Hepatocyte (in vitro differentiated cells): Measurements from ENCODE around the gene CDK3. TPM values are rescaled to one million over a fixed set of nuclear protein-coding genes. Genes with fewer than 3 reads are reported as not detected.

ENCODE experiments used
- DNase-seq: peaks from one replicate; pipeline ENCODE4 v3.0.0-alpha.2; 2016; ENCODE audit warnings: low spot score
- H2AFZ ChIP-seq: fragments of 200-600 bp; sonication (generic); 2 replicates; pipeline ENCODE4 v1.6.0; 2016; ENCODE audit warnings: antibody characterized with exemption, mild to moderate bottlenecking
- H3K27ac ChIP-seq: fragments of 200-600 bp; sonication (generic); 2 replicates; pipeline ENCODE4 v1.5.1; 2016; ENCODE audit warnings: mild to moderate bottlenecking
- H3K27me3 ChIP-seq: fragments of 200-600 bp; sonication (generic); 2 replicates; pipeline ENCODE4 v1.6.1; 2016
- H3K36me3 ChIP-seq: fragments of 200-600 bp; sonication (generic); replicated peaks from 2 replicates; pipeline ENCODE4 v1.5.1; 2016; ENCODE audit warnings: low read depth; ENCODE audit not compliant: insufficient read depth
- H3K4me1 ChIP-seq: fragments of 200-600 bp; sonication (generic); 2 replicates; pipeline ENCODE4 v1.5.1; 2016; ENCODE audit warnings: mild to moderate bottlenecking, moderate library complexity; ENCODE audit not compliant: insufficient read depth
- H3K4me2 ChIP-seq: fragments of 200-600 bp; sonication (generic); 2 replicates; pipeline ENCODE4 v1.6.0; 2016
- H3K4me3 ChIP-seq: fragments of 200-600 bp; sonication (generic); 2 replicates; pipeline ENCODE4 v1.5.1; 2016; ENCODE audit warnings: mild to moderate bottlenecking
- H3K79me2 ChIP-seq: fragments of 200-600 bp; sonication (generic); 2 replicates; pipeline ENCODE4 v1.6.0; 2017; ENCODE audit warnings: mild to moderate bottlenecking
- H3K9me2 ChIP-seq: fragments of 200-600 bp; sonication (generic); replicated peaks from 2 replicates; pipeline ENCODE4 v1.6.0; 2017; ENCODE audit warnings: mild to moderate bottlenecking; ENCODE audit not compliant: insufficient read depth
- H3K9me3 ChIP-seq: fragments of 200-600 bp; sonication (generic); 2 replicates; pipeline ENCODE4 v1.5.1; 2016; ENCODE audit warnings: low read depth, mild to moderate bottlenecking
- H4K20me1 ChIP-seq: fragments of 200-600 bp; sonication (generic); 2 replicates; pipeline ENCODE4 v1.6.0; 2016; ENCODE audit warnings: mild to moderate bottlenecking; ENCODE audit not compliant: insufficient read depth, poor library complexity, severe bottlenecking
- CTCF ChIP-seq: fragments of 200-600 bp; sonication (generic); IDR thresholded peaks from 2 replicates; pipeline ENCODE4 v1.5.1; 2016; ENCODE audit warnings: antibody characterized with exemption, mild to moderate bottlenecking; ENCODE audit not compliant: poor library complexity
- EZH2 ChIP-seq: fragments of 200-600 bp; sonication (generic); IDR thresholded peaks from 2 replicates; pipeline ENCODE4 v1.6.1; 2016; ENCODE audit warnings: antibody characterized with exemption, mild to moderate bottlenecking, borderline replicate concordance
- EZH2phosphoT487 ChIP-seq: fragments of 200-600 bp; sonication (generic); IDR thresholded peaks from one replicate; pipeline ENCODE4 v1.6.1; 2018; ENCODE audit warnings: antibody characterized with exemption, mild to moderate bottlenecking, low read depth, moderate library complexity; ENCODE audit not compliant: unreplicated experiment, severe bottlenecking
- WGBS: methylation state at CpG from one replicate; pipeline ENCODE4 v1.1.6; 2016; ENCODE audit warnings: low lambda C conversion rate; ENCODE audit errors: missing lambda C conversion rate; 5-methylcytosine and 5-hydroxymethylcytosine counted together
- polyA plus RNA-seq: library from polyadenylated mRNA; unstranded; fragments of >200 nt; fragmentation: Nextera tagmentation; extraction: Ambion mirVana; gene quantifications from 2 replicates; pipeline ENCODE4 v1.2.1, GENCODE V29; 2016
- total RNA-seq: library from RNA; depleted of rRNA; stranded (reverse); fragments of >200 nt; gene quantifications from 2 replicates; pipeline ENCODE4 v1.2.3, GENCODE V29; 2014

Gene CDK3
- total and polyA plus RNA-seq, 2 experiments from 2014 or later: 7.8 to 10.6 TPM

DNA sequence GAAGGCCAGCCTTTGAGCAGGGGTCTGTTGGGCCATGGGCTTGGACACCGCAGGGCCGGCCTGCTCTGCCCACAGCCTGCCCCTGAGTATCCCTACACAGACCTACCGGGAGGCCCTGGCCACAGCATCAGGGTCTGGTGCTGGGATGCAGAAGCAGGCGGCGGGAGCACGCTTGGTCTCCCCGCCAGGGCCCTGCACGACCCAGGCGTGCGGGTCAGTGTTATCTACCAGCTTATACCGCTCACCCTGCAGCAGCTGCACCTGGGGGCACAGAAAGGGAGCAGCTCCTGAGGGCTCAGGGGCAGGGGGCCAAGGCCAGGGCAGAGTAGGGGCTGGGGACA lies 17.7 kb downstream of the CDK3 start:
- 90% methylated on average over 11 of the region's 11 CpGs for WGBS
- Histone ChIP-seq H3K4me3 (no peak overlapping the region), H3K4me2 (no peak overlapping the region), H3K9me2 (no peaks in the 10 kb centered on the region), H3K27ac (no peak overlapping the region), H3K36me3 (no peaks in the 10 kb centered on the region), H3K79me2 (no peaks in the 10 kb centered on the region), H2AFZ (no peak overlapping the region), H3K4me1 (peaks cover 7% of the 10 kb centered on the region), H4K20me1 (no peaks in the 10 kb centered on the region), H3K27me3 (no peaks in the 10 kb centered on the region), H3K9me3 (no peaks in the 10 kb centered on the region)
- TF ChIP-seq EZH2phosphoT487: no peak
- TF ChIP-seq EZH2: no peak
- no peak for TF ChIP-seq CTCF
- no peak for DNase-seq

DNA sequence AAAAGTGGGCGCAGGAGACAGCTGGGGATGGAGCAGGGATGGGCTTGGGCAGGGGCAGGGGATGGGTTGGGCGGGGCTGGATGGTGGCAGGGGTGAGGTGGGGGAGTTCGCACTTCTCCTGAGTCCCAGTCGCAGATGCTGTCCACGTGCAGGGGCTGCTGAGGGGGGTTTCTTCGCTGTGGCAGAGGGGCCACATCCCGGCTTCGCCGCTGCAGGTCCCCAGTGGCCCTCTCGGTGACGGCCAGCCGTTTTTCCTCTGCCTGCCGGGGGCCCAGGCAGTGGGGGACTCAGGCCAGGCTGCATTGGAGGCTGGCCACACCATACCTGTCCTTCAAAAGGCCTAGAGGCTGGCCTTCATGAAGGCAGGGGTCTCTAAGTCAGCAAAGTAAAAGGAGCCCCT lies 18.1 kb downstream of the CDK3 start:
- H3K79me2 ChIP-seq: no peaks in the 10 kb centered on the region
- TF ChIP-seq CTCF (no peak), EZH2 (no peak), EZH2phosphoT487 (no peak)
- no peaks in the 10 kb centered on the region for H4K20me1 ChIP-seq
- peaks cover 3% of the 10 kb centered on the region for H3K4me1 ChIP-seq
- no peak overlapping the region for H3K4me2 ChIP-seq
- no peak overlapping the region for H2AFZ ChIP-seq
- WGBS: 91% methylated on average over 12 of the region's 13 CpGs
- no peak overlapping the region for H3K4me3 ChIP-seq
- no peak overlapping the region for H3K27ac ChIP-seq
- H3K36me3 ChIP-seq: no peaks in the 10 kb centered on the region
- no peaks in the 10 kb centered on the region for H3K9me3 ChIP-seq
- no peak for DNase-seq
- H3K9me2 ChIP-seq: no peaks in the 10 kb centered on the region
- no peaks in the 10 kb centered on the region for H3K27me3 ChIP-seq

GRCh38 chr17:76019833-76020467 lies 19.3 kb downstream of the CDK3 start:
- H4K20me1 ChIP-seq: no peaks in the 10 kb centered on the region
- no peaks in the 10 kb centered on the region for H3K27me3 ChIP-seq
- H3K4me1 ChIP-seq: no peaks in the 10 kb centered on the region
- H3K9me3 ChIP-seq: no peaks in the 10 kb centered on the region
- no peaks in the 10 kb centered on the region for H3K36me3 ChIP-seq
- H3K79me2 ChIP-seq: no peaks in the 10 kb centered on the region
- no peak overlapping the region for H3K27ac ChIP-seq
- no peak for DNase-seq
- no peak overlapping the region for H2AFZ ChIP-seq
- 63% methylated on average over 6 of the region's 6 CpGs for WGBS
- H3K4me3 ChIP-seq: no peak overlapping the region
- no peak overlapping the region for H3K4me2 ChIP-seq
- no peaks in the 10 kb centered on the region for H3K9me2 ChIP-seq
- TF ChIP-seq EZH2 (no peak), CTCF (no peak), EZH2phosphoT487 (no peak)

DNA sequence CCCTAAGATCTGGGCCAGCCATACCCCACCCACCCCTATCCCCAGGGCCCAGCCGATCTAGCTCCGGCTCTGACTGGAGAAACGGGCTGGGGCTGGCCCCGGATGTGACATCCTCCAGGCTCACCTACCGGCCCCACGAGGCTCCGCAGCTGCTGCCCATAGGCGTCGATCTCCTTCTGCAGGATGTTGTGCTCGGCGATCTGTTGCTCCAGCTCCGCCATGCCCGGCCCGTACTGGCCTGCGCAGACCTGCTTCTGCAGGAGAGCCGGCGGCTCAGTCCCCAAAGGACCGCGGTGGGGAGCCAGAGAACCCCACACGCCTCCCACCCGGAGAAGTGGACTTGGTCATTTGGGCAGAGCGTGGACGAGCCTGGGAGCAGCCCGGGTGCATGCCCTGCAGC lies 21.6 kb downstream of the CDK3 start:
- Histone ChIP-seq H3K4me3 (no peak overlapping the region), H4K20me1 (no peaks in the 10 kb centered on the region), H3K9me2 (no peaks in the 10 kb centered on the region), H2AFZ (no peak overlapping the region), H3K36me3 (no peaks in the 10 kb centered on the region), H3K27me3 (no peaks in the 10 kb centered on the region), H3K27ac (no peak overlapping the region), H3K9me3 (no peaks in the 10 kb centered on the region), H3K4me2 (no peak overlapping the region), H3K79me2 (no peaks in the 10 kb centered on the region), H3K4me1 (no peaks in the 10 kb centered on the region)
- no peak for TF ChIP-seq CTCF
- TF ChIP-seq EZH2: no peak
- no peak for TF ChIP-seq EZH2phosphoT487
- 87% methylated on average over 24 of the region's 24 CpGs for WGBS
- no peak for DNase-seq
